Mucosa of stomach (tissue), 1 donor: ENCODE measurements around the gene HOXA11.
A peak's percentile ranks its signal among the peaks of the same experiment; 100 is the strongest.

Experiments used
- H3K27me3 ChIP-seq: one replicate; pipeline ENCODE4 v1.7.0; 2013; ENCODE audit warnings: mild to moderate bottlenecking, low read length; ENCODE audit not compliant: control insufficient read depth, insufficient read depth
- H3K36me3 ChIP-seq: one replicate; pipeline ENCODE4 v1.7.0; 2013; ENCODE audit warnings: low read length; ENCODE audit not compliant: control insufficient read depth, insufficient read depth
- H3K4me1 ChIP-seq: one replicate; pipeline ENCODE4 v1.7.0; 2013; ENCODE audit warnings: mild to moderate bottlenecking, low read length; ENCODE audit not compliant: control insufficient read depth, insufficient read depth
- H3K4me3 ChIP-seq: one replicate; pipeline ENCODE4 v1.7.0; 2013; ENCODE audit warnings: low read length
- H3K9ac ChIP-seq: one replicate; pipeline ENCODE4 v1.7.0; 2013; ENCODE audit warnings: mild to moderate bottlenecking, low read length, moderate library complexity
- H3K9me3 ChIP-seq: one replicate; pipeline ENCODE4 v1.7.0; 2013; ENCODE audit warnings: mild to moderate bottlenecking, low read length, moderate library complexity; ENCODE audit not compliant: control insufficient read depth
- donor health status: Pancreatic carcinoma.

HOXA11 gene

DNA sequence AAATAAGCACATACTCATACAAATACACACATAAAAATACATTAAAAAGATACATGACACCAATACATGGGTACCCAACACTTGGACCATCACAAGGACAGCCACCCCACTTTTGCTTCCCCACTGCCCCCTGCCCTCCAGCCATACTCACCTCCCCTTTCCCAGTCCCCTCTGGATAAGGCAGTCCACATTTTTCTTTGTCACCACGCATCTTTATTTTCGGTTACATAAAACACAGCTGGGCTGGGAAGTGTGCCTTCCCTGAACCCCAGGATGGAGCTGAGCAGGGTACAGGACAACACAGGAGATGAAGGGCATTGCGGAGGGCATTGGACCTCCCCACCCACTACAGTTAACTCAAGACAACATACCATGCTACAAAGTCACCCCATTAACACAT lies 31.5 kb downstream of the HOXA11 start:
- H3K4me3 ChIP-seq, result no peak overlapping the region
- peaks cover 91% of the 10 kb centered on the region for H3K27me3 ChIP-seq
- no peak overlapping the region for H3K9ac ChIP-seq
- peaks cover 46% of the 10 kb centered on the region for H3K4me1 ChIP-seq
- H3K36me3 ChIP-seq, result no peaks in the 10 kb centered on the region
- H3K9me3 ChIP-seq, result no peaks in the 10 kb centered on the region

GRCh38 chr7:27152816-27153442 lies 32.1 kb downstream of the HOXA11 start:
- H3K4me1 ChIP-seq, result peaks cover 51% of the 10 kb centered on the region
- H3K9me3 ChIP-seq, result no peaks in the 10 kb centered on the region
- peaks cover 91% of the 10 kb centered on the region for H3K27me3 ChIP-seq
- H3K9ac ChIP-seq, result no peak overlapping the region
- H3K36me3 ChIP-seq, result no peaks in the 10 kb centered on the region
- no peak overlapping the region for H3K4me3 ChIP-seq

DNA sequence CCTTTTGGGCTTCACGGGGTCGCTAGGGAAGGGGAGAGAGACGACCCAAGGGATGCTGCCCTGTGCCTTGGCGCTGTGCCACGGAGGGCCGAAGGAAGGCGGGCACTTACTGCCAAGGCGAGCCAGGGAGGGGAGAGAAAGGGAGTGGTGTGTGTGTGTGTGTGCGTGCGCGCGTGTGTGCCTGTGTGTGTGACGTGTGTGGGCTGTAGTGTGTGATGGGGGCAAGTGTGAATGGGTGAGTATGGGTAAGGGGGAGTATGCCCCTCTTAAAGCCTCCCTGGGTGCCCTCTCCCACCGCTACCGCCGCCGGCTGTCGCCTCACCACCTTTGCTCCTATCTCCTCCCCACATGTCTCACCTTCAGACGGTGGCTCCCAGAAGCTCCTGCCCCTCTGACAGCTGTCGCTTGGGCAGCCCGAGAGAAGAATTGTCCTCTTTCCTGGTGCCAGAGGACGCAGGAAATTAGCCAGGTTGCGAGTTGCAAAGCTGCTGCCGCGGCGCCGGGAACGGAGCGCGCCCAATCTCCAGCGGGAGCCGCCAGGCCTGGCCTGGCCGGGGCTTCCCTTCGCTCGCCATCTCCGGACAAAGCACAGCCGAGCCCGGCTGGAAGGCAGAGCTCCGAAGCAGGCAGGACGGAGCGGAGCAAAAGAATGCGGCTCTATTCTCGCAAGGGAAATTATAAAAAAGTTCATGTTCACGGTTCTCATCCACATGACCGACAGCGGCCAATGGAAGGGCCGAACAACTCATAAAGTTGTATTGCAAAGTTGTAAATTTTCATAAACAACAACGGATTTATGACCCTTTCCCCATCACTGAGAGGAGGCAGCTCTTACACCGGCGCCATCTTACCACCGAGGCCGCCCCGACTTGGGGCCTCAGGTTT lies 32.9 kb downstream of the HOXA11 start, which contains the start of gene HOXA3:
TSS of gene HOXA3 (minus strand) at position 653 of the 885 bp plus-strand sequence. CDS start 41,943 bp downstream, outside the sequence.
- Histone ChIP-seq H3K9ac (no peak within 1 kb of the TSS), H3K4me3 (no peak within 1 kb of the TSS)

GRCh38 chr7:27151341-27151930 lies 33.6 kb downstream of the HOXA11 start:
- H3K27me3 ChIP-seq, result peaks cover 90% of the 10 kb centered on the region
- no peak overlapping the region for H3K9ac ChIP-seq
- peaks cover 51% of the 10 kb centered on the region for H3K4me1 ChIP-seq
- peak overlapping the region; percentile 44 for H3K4me3 ChIP-seq
- no peaks in the 10 kb centered on the region for H3K9me3 ChIP-seq
- H3K36me3 ChIP-seq, result no peaks in the 10 kb centered on the region

More for the DNA sequence above, 32.9 kb downstream of the HOXA11 start, which contains the start of gene HOXA3:
- no peaks in the 10 kb centered on the region for H3K36me3 ChIP-seq
- no peaks in the 10 kb centered on the region for H3K9me3 ChIP-seq
- peaks cover 90% of the 10 kb centered on the region for H3K27me3 ChIP-seq
- H3K4me1 ChIP-seq, result peaks cover 51% of the 10 kb centered on the region

DNA sequence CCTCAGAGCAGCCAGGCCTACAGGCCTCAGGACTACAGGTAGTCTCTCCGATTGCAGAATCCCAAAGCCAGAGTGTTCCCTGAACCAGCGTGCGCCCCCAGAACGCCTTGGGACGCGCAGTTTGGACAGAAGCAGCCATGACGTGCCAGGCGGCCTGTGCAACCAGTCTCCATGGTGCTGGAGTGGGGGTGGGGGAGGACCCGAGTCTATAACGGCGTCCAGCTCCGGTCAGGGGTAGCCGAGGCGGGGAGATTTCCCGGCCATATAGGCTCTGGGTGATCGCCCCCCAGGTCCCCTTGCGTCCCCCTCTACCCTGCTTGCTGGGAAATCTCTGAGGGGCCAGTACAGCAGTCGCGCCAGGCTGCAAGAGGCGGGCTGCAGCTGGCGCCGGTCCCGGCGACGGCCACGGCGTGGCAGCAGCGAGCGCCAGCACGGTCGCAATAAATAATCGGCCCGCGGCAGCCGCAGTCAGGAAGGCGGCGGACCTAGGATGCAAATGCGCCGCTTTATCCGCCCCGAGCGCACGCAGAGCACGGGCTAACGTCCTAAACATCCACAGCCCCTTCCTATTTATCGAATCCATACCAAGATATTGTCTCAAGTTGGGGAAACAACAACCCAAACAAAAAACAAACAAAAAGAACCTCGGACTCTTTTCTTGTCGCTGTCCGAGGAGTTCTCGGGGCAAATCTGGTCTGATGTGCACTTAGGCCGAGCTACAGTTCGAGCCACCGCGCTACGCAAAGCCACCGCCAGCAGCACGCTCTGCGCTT lies 34.3 kb downstream of the HOXA11 start:
- no peak overlapping the region for H3K9ac ChIP-seq
- no peaks in the 10 kb centered on the region for H3K36me3 ChIP-seq
- no peaks in the 10 kb centered on the region for H3K9me3 ChIP-seq
- H3K4me3 ChIP-seq, result peak overlapping the region; percentile 44
- H3K4me1 ChIP-seq, result peaks cover 45% of the 10 kb centered on the region
- H3K27me3 ChIP-seq, result peaks cover 90% of the 10 kb centered on the region

- no peaks in the 10 kb centered on the region for H3K9me3 ChIP-seq
- H3K27me3 ChIP-seq, result peaks cover 90% of the 10 kb centered on the region
- H3K4me3 ChIP-seq, result peak overlapping the region; percentile 44
- peaks cover 40% of the 10 kb centered on the region for H3K4me1 ChIP-seq
- H3K9ac ChIP-seq, result no peak overlapping the region
- H3K36me3 ChIP-seq, result no peaks in the 10 kb centered on the region
These were observed 35.0 kb downstream of the HOXA11 start for GRCh38 chr7:27149842-27150567.

DNA sequence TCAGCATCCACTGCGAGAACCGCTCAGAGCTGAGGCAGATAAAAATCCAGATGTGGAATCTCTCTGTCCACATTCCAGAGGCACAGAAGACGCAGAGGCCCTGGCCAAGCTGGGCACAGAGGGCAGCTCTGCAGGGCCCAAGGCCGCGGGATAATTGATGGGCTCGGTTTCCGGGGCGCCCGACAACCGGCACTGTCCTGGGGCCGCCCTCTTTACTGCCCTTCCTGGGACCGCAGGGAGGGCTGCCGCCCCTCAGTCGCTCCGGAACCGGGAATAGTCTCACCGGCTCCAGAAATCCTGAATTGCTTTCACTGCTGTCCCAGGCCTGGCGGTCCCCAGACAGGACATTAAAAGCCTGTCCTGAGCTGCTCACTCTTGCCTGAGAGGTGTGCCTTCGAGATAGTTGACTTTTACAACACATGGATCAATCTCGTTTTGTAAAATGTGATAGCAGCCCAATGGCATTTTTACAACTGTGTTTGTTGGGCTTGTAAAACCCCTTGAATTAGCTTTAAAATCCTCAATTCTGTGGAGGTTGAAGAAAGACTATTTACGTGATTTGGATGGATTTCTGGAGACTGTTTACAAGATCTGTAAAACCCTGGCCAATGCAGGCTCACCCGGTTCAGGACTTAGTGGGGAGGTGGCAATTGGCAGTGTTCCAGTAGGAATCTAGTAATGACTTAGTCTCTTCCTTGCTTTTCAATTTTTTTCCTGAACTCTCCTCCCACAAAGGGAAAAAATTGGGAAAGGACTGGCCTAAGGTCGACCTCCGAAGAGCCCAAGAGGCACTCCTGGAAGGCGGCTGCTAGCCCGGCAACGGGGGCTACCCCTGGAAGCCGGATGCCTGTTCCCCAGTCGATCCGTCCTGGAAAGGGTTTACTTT lies 36.0 kb downstream of the HOXA11 start:
- Histone ChIP-seq H3K9ac (no peak overlapping the region), H3K4me3 (no peak overlapping the region), H3K9me3 (no peaks in the 10 kb centered on the region), H3K4me1 (peaks cover 42% of the 10 kb centered on the region), H3K27me3 (peaks cover 90% of the 10 kb centered on the region), H3K36me3 (no peaks in the 10 kb centered on the region)

GRCh38 chr7:27148031-27148755 lies 36.8 kb downstream of the HOXA11 start:
- H3K4me3 ChIP-seq, result no peak overlapping the region
- H3K9me3 ChIP-seq, result no peaks in the 10 kb centered on the region
- no peaks in the 10 kb centered on the region for H3K36me3 ChIP-seq
- no peak overlapping the region for H3K9ac ChIP-seq
- peaks cover 84% of the 10 kb centered on the region for H3K27me3 ChIP-seq
- H3K4me1 ChIP-seq, result peaks cover 42% of the 10 kb centered on the region

GRCh38 chr7:27147199-27148030 lies 37.6 kb downstream of the HOXA11 start, which contains the start of gene HOXA6:
TSS of gene HOXA6 (minus strand) at chr7:27147774. CDS start at chr7:27147749, 25 bp downstream.
- Histone ChIP-seq H3K27me3 (peaks cover 77% of the 10 kb centered on the region), H3K4me3 (no peak within 1 kb of the TSS), H3K9ac (no peak within 1 kb of the TSS), H3K9me3 (no peaks in the 10 kb centered on the region), H3K4me1 (peaks cover 37% of the 10 kb centered on the region), H3K36me3 (no peaks in the 10 kb centered on the region)
